Ramos (cell line): ENCODE results near the gene EPDR1.

Experiments
- in situ Hi-C: fragments of 300-500 bp; cut with MboI; formaldehyde crosslinking; loops from one replicate; pipeline ENCODE4 v1.14.3; 2022; ENCODE audit warnings: low sequenced_read_pairs; ENCODE audit not compliant: unreplicated experiment

EPDR1 gene

GRCh38 chr7:37971491-37971890, 51.1 kb downstream of the EPDR1 start:
- in situ Hi-C loops: no loop called here

GRCh38 chr7:37973915-37974314, 53.5 kb downstream of the EPDR1 start:
- in situ Hi-C loops: no loop called here

- in situ Hi-C loops: no loop called here
These were observed 54.3 kb downstream of the EPDR1 start for GRCh38 chr7:37974711-37975110.

- in situ Hi-C loops: no loop called here
These were observed 56.8 kb downstream of the EPDR1 start for GRCh38 chr7:37977243-37977642.

GRCh38 chr7:37981664-37982063, 61.2 kb downstream of the EPDR1 start:
- in situ Hi-C loops: no loop called here

GRCh38 chr7:37982423-37982822, 62.0 kb downstream of the EPDR1 start:
- in situ Hi-C loops: no loop called here

- in situ Hi-C loops: no loop called here
These were observed 64.4 kb downstream of the EPDR1 start for GRCh38 chr7:37984750-37985390.

GRCh38 chr7:37986908-37987330, 66.5 kb downstream of the EPDR1 start:
- in situ Hi-C loops: no loop called here

- in situ Hi-C loops: no loop called here
These were observed 67.3 kb downstream of the EPDR1 start for GRCh38 chr7:37987732-37988131.

GRCh38 chr7:37988721-37989650, 68.5 kb downstream of the EPDR1 start:
- in situ Hi-C loops: no loop called here

- in situ Hi-C loops: no loop called here
These were observed 69.9 kb downstream of the EPDR1 start for GRCh38 chr7:37990337-37990736.

- in situ Hi-C loops: no loop called here
These were observed 72.6 kb downstream of the EPDR1 start for GRCh38 chr7:37993060-37993501.

- in situ Hi-C loops: no loop called here
These were observed 79.2 kb downstream of the EPDR1 start for GRCh38 chr7:37999673-38000072.

- in situ Hi-C loops: no loop called here
These were observed 79.8 kb downstream of the EPDR1 start for GRCh38 chr7:38000272-38000671.
